HG02973 (cell line): Measurements from ENCODE around the gene PSAP.

ENCODE experiments used
- ATAC-seq: cut with Tn5 transposase; IDR thresholded peaks from one replicate; pipeline ENCODE4 v1.9.1; 2021; ENCODE audit warnings: moderate library complexity; ENCODE audit not compliant: unreplicated experiment

Gene PSAP

GRCh38 chr10:71829896-71830295, 21.2 kb downstream of the PSAP start:
- ATAC-seq = no peak

GRCh38 chr10:71829171-71829570, 21.9 kb downstream of the PSAP start:
- no peak for ATAC-seq

DNA sequence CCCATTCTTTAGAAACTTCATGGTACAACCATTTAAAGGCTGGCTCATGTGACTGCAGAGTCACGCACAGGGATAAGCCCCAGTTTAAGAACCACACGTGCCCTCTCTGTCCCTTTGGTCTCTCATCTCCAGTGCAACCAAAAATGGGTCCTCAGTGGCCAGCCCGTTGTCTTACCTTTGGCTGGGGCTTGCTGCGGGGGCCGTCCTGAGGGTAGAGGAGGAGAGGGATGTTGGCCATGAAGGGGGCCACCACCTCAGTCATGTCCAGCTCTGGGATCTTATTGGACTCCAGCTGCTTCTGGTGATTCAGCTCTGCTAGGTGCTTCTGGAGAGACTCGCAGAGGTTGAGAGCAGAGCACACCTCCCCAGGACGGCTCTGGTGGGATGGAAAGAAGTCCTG, 22.3 kb downstream of the PSAP start:
- ATAC-seq = no peak

DNA sequence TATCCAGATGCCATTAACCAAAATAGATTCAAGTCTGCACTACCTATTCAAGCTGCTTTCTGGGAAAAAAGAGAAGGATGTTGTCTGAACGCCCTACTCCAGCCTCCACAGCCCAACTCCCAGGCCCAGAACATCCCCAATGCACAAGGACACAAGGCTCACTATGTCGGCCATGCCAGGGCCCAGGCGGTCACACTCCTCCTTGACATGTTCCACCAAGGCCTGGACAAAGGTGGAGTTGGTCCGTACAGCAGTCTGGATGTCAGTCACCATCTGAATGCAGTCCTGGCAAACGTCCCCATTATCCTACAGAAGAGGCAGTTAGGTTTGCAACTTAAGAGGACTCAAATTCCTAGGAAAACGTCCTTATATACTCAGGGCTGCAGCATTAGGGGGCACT, 23.2 kb downstream of the PSAP start:
- no peak for ATAC-seq

- no peak for ATAC-seq
Measured at GRCh38 chr10:71825217-71825616, 25.8 kb downstream of the PSAP start.

DNA sequence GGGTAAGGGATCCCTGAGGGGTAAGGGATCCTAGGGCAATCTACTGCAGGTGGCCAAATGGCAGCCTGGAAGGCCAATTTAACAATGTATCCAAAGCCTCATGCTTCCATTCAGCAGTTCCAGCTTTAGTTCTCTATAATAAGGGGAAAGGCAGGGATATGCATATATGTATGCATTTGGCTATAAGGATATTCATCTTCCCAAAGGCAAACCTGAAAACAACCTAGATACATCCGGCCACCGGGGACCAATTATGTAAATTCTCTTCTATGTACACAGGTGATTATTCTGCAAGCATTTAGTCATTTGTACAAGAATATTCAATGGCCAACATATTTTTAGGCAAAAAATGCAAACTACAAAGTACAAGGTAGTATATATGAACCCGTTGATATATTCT, 26.7 kb downstream of the PSAP start:
- no peak for ATAC-seq

DNA sequence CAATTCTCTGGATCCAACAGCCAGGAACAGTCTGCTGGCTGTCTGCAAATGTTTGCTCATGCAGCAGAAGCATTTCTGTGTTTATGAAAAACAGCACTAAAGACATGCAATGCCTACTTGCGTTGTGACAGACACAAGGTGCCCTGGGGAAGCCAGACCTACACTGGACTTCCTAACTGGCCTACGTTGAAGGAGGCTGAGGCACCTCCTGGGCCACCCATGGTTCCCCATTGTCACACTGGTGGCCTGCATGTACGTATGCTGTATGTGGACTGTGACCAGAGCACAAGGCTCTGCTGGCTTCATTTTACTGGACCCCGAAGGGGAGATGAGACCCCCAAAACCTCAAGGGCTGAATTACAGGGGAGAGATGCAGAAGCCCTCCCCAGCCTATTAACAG, 27.7 kb downstream of the PSAP start:
- ATAC-seq = no peak

DNA sequence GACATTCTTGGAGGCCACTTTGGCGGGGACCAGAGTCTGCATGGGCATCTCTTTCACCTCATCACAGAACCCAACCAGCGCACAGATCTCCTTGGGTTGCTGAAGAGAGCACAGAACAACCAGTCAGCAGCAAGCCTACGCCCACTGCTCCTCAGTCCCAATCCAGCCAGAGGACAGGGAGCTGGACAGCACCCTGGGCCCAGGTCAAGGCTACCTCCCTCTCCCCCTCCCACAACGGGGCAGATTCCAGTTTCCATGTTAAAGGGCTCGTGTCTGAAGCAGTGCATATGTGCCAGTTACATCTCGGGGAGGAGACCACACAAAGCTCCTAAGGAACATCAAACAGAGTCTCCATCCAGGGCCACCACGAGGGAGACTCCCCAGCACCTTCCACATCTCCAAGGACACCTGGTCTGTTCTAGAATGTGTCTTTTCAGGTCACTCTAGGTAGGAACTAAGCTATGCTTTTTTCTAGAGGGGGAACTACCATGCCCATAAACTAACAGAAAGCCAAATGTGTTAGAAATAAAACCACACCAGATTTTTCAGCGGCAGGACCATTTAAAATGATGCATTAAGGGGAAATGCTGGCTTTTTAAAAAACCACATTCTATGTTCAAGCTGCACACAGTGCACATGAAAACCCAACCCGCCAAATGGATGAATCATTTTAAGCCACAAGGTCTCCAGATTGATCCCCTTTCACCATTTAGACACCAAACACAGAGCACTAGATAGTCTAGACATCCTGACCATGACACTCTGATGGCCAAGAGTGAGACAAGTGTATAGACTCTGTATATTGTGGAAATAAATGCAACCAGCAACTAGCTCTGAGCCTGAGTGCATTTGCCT, 28.9 kb downstream of the PSAP start:
- ATAC-seq = no peak

- ATAC-seq = no peak
Measured at GRCh38 chr10:71820966-71821365, 30.1 kb downstream of the PSAP start.

- no peak for ATAC-seq
Measured at GRCh38 chr10:71819985-71820384, 31.1 kb downstream of the PSAP start.

DNA sequence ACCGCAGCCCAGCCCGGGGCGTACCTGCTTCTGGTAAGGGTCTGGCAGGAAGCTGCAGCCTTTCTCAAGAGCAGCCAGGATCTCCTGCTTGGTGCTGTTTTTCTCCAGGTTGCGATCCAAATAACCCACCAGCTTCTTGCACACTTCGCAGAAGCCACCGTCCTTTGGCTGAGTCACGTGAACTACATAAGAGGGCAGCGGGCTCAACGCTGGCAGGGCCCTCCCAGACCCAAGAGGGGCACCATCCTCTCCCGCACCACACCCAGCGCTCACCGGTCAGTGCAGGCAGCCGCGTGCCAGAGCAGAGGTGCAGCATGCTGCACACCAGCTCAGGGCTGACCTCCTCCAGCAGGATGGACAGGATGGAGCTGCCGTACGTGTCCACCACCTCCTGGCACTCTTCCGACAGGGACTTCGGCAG, 31.6 kb downstream of the PSAP start:
- no peak for ATAC-seq

GRCh38 chr10:71818674-71819260, 32.3 kb downstream of the PSAP start:
- no peak for ATAC-seq

- ATAC-seq = no peak
Measured at GRCh38 chr10:71817831-71818655, 33.0 kb downstream of the PSAP start.

DNA sequence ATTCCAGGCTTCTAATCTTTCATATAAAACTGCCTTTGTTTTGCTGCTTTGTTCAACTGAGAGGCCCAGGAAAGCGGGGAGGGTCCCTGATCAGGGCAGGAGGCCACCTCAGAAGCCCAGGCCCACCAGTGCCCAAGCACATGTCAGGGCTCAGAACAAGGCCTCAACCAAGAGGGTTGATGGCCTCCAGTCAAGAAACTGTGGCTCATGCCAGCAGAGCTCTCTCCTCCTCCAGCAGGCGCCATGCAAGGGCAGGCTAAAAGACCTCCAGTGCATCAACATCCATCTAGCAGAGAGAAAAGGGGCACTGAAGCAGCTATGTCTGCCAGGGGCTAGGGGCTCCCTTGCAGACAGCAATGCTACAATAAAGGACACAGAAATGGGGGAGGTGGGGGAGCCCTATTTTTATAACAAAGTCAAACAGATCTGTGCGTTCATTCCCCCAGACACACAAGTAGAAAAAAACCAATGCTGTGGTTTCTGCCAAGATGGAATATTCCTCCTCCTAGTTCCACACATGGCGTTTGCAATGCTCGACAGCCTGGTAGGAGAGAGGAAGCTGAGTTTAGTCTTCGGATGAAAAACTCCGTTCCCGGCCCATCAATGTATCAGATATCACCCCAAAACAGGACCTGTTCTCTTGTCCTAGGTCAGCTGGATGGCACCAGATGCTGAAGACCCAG, 34.0 kb downstream of the PSAP start:
- ATAC-seq = no peak

DNA sequence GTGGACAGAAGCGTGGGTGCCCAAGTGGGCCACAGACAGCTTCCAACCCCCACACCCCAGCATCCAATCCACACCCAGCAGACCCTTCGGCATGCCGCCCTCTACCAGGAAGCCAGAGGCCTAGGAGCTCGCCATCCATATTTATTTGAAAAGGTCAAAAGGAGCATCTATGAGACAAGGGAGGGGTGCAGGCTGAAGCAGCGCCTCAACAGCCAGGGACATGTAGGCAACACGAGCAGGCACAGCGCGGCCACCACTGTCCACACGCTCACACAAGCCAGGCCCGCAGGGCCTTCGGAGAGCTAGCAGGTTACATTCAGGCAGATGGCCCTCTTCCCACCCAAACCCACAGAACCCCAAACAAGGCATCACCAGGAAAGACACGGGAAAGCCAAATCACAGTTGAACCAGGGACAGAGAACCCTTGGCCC, 34.6 kb downstream of the PSAP start:
- ATAC-seq = no peak

- no peak for ATAC-seq
Measured at GRCh38 chr10:71815515-71816130, 35.4 kb downstream of the PSAP start.

- ATAC-seq = no peak
Measured at GRCh38 chr10:71814922-71815411, 36.1 kb downstream of the PSAP start.

GRCh38 chr10:71812913-71813590, 38.0 kb downstream of the PSAP start:
- ATAC-seq = no peak

DNA sequence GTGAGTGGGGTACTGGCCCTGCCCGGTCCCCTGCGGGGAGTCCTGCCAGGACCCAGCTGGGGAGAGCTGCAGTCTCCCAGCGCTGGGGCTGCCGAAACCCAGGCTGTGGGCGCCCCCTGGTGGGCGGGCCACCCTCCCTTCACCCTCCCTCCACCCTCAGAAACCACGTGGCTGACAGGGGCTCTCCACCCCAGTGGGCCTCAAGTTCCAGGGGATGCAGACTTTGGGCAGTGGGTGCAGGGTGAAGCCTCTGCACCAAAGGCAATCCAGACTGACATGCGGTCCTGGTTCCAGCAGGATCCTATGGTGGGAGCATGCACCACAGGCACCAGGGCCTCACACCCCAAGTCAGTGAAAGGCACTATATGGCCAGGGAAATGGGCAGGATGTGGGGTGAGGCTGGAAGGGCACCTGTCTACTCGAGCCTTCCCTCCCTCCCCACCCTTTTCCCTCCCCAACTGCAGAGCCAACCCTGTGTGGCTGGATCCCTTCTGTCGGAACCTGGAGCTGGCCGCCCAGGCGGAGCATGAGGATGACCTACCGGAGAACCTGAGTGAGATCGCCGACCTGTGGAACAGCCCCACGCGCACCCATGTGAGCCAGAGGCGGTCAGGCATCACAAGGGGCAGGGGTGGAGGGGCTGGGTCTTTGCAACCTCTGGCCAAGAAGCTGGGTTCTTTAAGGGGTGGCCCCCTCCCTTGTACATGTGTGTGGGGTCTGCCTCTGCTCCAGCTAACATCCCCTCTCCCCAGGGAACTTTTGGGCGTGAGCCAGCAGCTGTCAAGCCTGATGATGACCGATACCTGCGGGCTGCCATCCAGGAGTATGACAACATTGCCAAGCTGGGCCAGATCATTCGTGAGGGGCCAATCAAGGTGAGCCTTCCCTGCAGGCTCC, 38.8 kb downstream of the PSAP start:
- no peak for ATAC-seq
